Suprapubic skin (tissue), 4 donors: ENCODE results near the gene ZBTB17. TPM values are rescaled to one million over a fixed set of nuclear protein-coding genes. Genes with fewer than 3 reads are reported as not detected.
"Not testable (repeated sequence)": the region's sequence is repeated elsewhere in the genome, so short reads cannot be mapped to it uniquely, and the experiment has no call there.

ENCODE experiments used
- DNase-seq, 2 donors: peaks; one replicate each; pipeline ENCODE4 v3.0.0-alpha.2; 2019; ENCODE audit warnings: low spot score in 2 of 2
- H3K27ac ChIP-seq: fragments of 200-600 bp; sonication (generic); one replicate; pipeline ENCODE4 v1.5.1; 2019
- H3K27me3 ChIP-seq: fragments of 200-600 bp; sonication (generic); one replicate; pipeline ENCODE4 v1.5.1; 2019
- H3K36me3 ChIP-seq: fragments of 200-600 bp; sonication (generic); one replicate; pipeline ENCODE4 v1.5.1; 2019
- H3K4me1 ChIP-seq: fragments of 200-600 bp; sonication (generic); one replicate; pipeline ENCODE4 v1.5.1; 2019
- H3K4me3 ChIP-seq: fragments of 200-600 bp; sonication (generic); one replicate; pipeline ENCODE4 v1.5.1; 2019; ENCODE audit warnings: mild to moderate bottlenecking
- H3K9me3 ChIP-seq: fragments of 200-600 bp; sonication (generic); one replicate; pipeline ENCODE4 v1.5.1; 2019
- CTCF ChIP-seq, 2 donors: fragments of 200-600 bp in 1 of 2; fragments of 450-650 bp in 1 of 2; sonication (generic) in 1 of 2; IDR thresholded peaks; one replicate each; pipeline ENCODE4 v1.5.1; 2016 to 2019; ENCODE audit warnings: antibody characterized with exemption in 2 of 2, mild to moderate bottlenecking in 1 of 2, moderate library complexity in 1 of 2
- EP300 ChIP-seq: sonication (generic); formaldehyde crosslinking; IDR thresholded peaks from one replicate; pipeline ENCODE4 v1.6.1; 2017; ENCODE audit warnings: antibody characterized with exemption
- POLR2A ChIP-seq, 2 donors: fragments of 450-650 bp; IDR thresholded peaks; one replicate each; pipeline ENCODE4 v1.6.1; 2017; ENCODE audit warnings: antibody characterized with exemption in 2 of 2, mild to moderate bottlenecking in 2 of 2, moderate library complexity in 2 of 2
- POLR2AphosphoS5 ChIP-seq, 3 donors: sonication (generic); formaldehyde crosslinking; IDR thresholded peaks; one replicate each; pipeline ENCODE4 v1.6.1; 2017; ENCODE audit warnings: antibody characterized with exemption in 3 of 3
- WGBS: methylation state at CpG from one replicate; pipeline ENCODE4 v1.1.5; 2018; 5-methylcytosine and 5-hydroxymethylcytosine counted together
- total RNA-seq, 4 donors: library from RNA; depleted of rRNA; stranded (reverse); fragments of >200 nt; gene quantifications; one replicate each; pipeline ENCODE4 v1.1.0, GENCODE V29; 2016

ZBTB17 gene
- total RNA-seq, 4 donors from 2014 or later = 27.2 to 44.4 (median 34.1) TPM

GRCh38 chr1:15981679-15982078 lies 5.8 kb upstream of the ZBTB17 start:
- Histone ChIP-seq H3K36me3 (no peaks in the 10 kb centered on the region), H3K27ac (no peak overlapping the region)
- DNase-seq = no peak

GRCh38 chr1:15977947-15978346 lies 2.0 kb upstream of the ZBTB17 start:
- H3K4me3 ChIP-seq, H3K36me3 ChIP-seq, DNase-seq, H3K9me3 ChIP-seq, H3K27ac ChIP-seq, H3K27me3 ChIP-seq: not testable (repeated sequence)
- WGBS = 95% methylated on average over 4 of the region's 4 CpGs
- peaks cover 23% of the 10 kb centered on the region for H3K4me1 ChIP-seq

More at GRCh38 chr1:15981679-15982078, 5.8 kb upstream of the ZBTB17 start:
- 93% methylated on average over 3 of the region's 3 CpGs for WGBS
- Histone ChIP-seq H3K9me3 (no peaks in the 10 kb centered on the region), H3K27me3 (no peaks in the 10 kb centered on the region), H3K4me3 (no peak overlapping the region), H3K4me1 (no peaks in the 10 kb centered on the region)
- no peak for TF ChIP-seq POLR2A (IDR thresholded peaks at IDR 0.05)
- TF ChIP-seq POLR2AphosphoS5 (IDR thresholded peaks at IDR 0.05) = no peak
- TF ChIP-seq EP300 = no peak
- TF ChIP-seq CTCF (IDR thresholded peaks at IDR 0.05) = no peak

- H3K27ac ChIP-seq = peak overlapping the region; percentile 75
- no peak for DNase-seq
- H3K36me3 ChIP-seq = peaks cover 17% of the 10 kb centered on the region
- 2% methylated on average over 10 of the region's 47 CpGs for WGBS
- peaks cover 23% of the 10 kb centered on the region for H3K4me1 ChIP-seq
- TF ChIP-seq POLR2AphosphoS5 (IDR thresholded peaks at IDR 0.05) = no peak
- TF ChIP-seq POLR2A (IDR thresholded peaks at IDR 0.05) = no peak
- no peak for TF ChIP-seq EP300
- TF ChIP-seq CTCF (IDR thresholded peaks at IDR 0.05) = no peak
- no peaks in the 10 kb centered on the region for H3K27me3 ChIP-seq
- H3K4me3 ChIP-seq = peak overlapping the region; percentile 97
- no peaks in the 10 kb centered on the region for H3K9me3 ChIP-seq
Measured at GRCh38 chr1:15975358-15975804, 520 bp downstream of the ZBTB17 start.

GRCh38 chr1:15974855-15975254 lies 1.0 kb downstream of the ZBTB17 start:
- Histone ChIP-seq H3K27ac (no peak overlapping the region), H3K4me3 (peak overlapping the region; percentile 97), H3K27me3 (no peaks in the 10 kb centered on the region), H3K4me1 (peaks cover 23% of the 10 kb centered on the region), H3K9me3 (no peaks in the 10 kb centered on the region), H3K36me3 (peaks cover 19% of the 10 kb centered on the region)
- peak in 1 of 2 donors; percentile 45 for DNase-seq
- WGBS = 34% methylated on average over 9 of the region's 9 CpGs
- no peak for TF ChIP-seq POLR2A (IDR thresholded peaks at IDR 0.05)
- no peak for TF ChIP-seq EP300
- no peak for TF ChIP-seq POLR2AphosphoS5 (IDR thresholded peaks at IDR 0.05)
- no peak for TF ChIP-seq CTCF (IDR thresholded peaks at IDR 0.05)

- peaks cover 23% of the 10 kb centered on the region for H3K4me1 ChIP-seq
- 94% methylated on average over 4 of the region's 4 CpGs for WGBS
- DNase-seq = peak in 1 of 2 donors; percentile 6
- TF ChIP-seq POLR2A (IDR thresholded peaks at IDR 0.05) = no peak
- no peak for TF ChIP-seq EP300
- TF ChIP-seq CTCF (IDR thresholded peaks at IDR 0.05) = no peak
- TF ChIP-seq POLR2AphosphoS5 (IDR thresholded peaks at IDR 0.05) = no peak
- H3K36me3 ChIP-seq = peaks cover 29% of the 10 kb centered on the region
- H3K4me3 ChIP-seq = no peak overlapping the region
- no peak overlapping the region for H3K27ac ChIP-seq
- no peaks in the 10 kb centered on the region for H3K9me3 ChIP-seq
- no peaks in the 10 kb centered on the region for H3K27me3 ChIP-seq
Measured at GRCh38 chr1:15973772-15974171, 2.1 kb downstream of the ZBTB17 start.

- H3K9me3 ChIP-seq = no peaks in the 10 kb centered on the region
- H3K4me1 ChIP-seq = peaks cover 23% of the 10 kb centered on the region
- H3K27ac ChIP-seq = no peak overlapping the region
- WGBS = 80% methylated on average over 1 of the region's 1 CpG
- TF ChIP-seq POLR2A (IDR thresholded peaks at IDR 0.05) = no peak
- TF ChIP-seq POLR2AphosphoS5 (IDR thresholded peaks at IDR 0.05) = no peak
- no peak for TF ChIP-seq EP300
- TF ChIP-seq CTCF (IDR thresholded peaks at IDR 0.05) = no peak
- H3K27me3 ChIP-seq = no peaks in the 10 kb centered on the region
- no peak overlapping the region for H3K4me3 ChIP-seq
- no peak for DNase-seq
- H3K36me3 ChIP-seq = peaks cover 29% of the 10 kb centered on the region
Measured at GRCh38 chr1:15972409-15972808, 3.5 kb downstream of the ZBTB17 start.
